CD4-positive, CD25-positive, alpha-beta regulatory T cell (primary cell): ENCODE measurements around the gene APOBEC3A. TPM values are rescaled to one million over a fixed set of nuclear protein-coding genes. Genes with fewer than 3 reads are reported as not detected.
A peak's percentile ranks its signal among the peaks of the same experiment; 100 is the strongest.
"Not testable (repeated sequence)": the region's sequence is repeated elsewhere in the genome, so short reads cannot be mapped to it uniquely, and the experiment has no call there.

ENCODE experiments used
- ATAC-seq, 2 donors: fragments of 150-1000 bp; cut with Tn5 transposase; one replicate each; pipeline ENCODE4 v1.10.0; 2021; ENCODE audit warnings: low read depth in 2 of 2, moderate number of reproducible peaks in 2 of 2, moderate library complexity in 1 of 2
- DNase-seq, 3 donors: peaks; one replicate each; pipeline versions ENCODE4 v3.0.0 to v3.0.0-alpha.2; 2012 to 2022; ENCODE audit warnings: mixed read lengths in 1 of 3
- H3K27ac ChIP-seq: one replicate; pipeline ENCODE4 v1.7.0; 2013; ENCODE audit warnings: mild to moderate bottlenecking, low read length; ENCODE audit not compliant: insufficient read depth, poor library complexity, severe bottlenecking
- H3K27me3 ChIP-seq: one replicate; pipeline ENCODE4 v1.7.0; 2013; ENCODE audit warnings: low read length; ENCODE audit not compliant: control insufficient read depth, insufficient read depth
- H3K36me3 ChIP-seq: one replicate; pipeline ENCODE4 v1.7.0; 2013; ENCODE audit warnings: mild to moderate bottlenecking, low read length, moderate library complexity; ENCODE audit not compliant: control insufficient read depth, insufficient read depth
- H3K4me1 ChIP-seq: 2 replicates; pipeline ENCODE4 v1.7.0; 2013; ENCODE audit warnings: mild to moderate bottlenecking, low read length; ENCODE audit not compliant: insufficient read depth, control insufficient read depth, poor library complexity, severe bottlenecking
- H3K4me3 ChIP-seq: one replicate; pipeline ENCODE4 v1.7.0; 2013; ENCODE audit warnings: low read depth, mild to moderate bottlenecking, low read length, moderate library complexity
- H3K9me3 ChIP-seq, 2 experiments: 1 replicate in 1 of 2; 2 replicates in 1 of 2; pipeline ENCODE4 v1.7.0; 2013; ENCODE audit warnings: low read length in 2 of 2, mild to moderate bottlenecking in 1 of 2, moderate library complexity in 1 of 2; ENCODE audit not compliant: control insufficient read depth in 2 of 2
- H3K27ac Mint-ChIP-seq, 3 donors: one replicate each; pipeline ENCODE4 v1.8.0; 2020 to 2022; ENCODE audit warnings: mild to moderate bottlenecking in 3 of 3, mixed read lengths in 3 of 3, moderate library complexity in 2 of 3
- H3K27me3 Mint-ChIP-seq: one replicate; pipeline ENCODE4 v1.8.0; 2022; ENCODE audit warnings: mild to moderate bottlenecking, mixed read lengths
- H3K36me3 Mint-ChIP-seq: one replicate; pipeline ENCODE4 v1.8.0; 2020; ENCODE audit warnings: mixed read lengths
- H3K4me1 Mint-ChIP-seq, 4 donors: one replicate each; pipeline ENCODE4 v1.8.0; 2020 to 2022; ENCODE audit warnings: mixed read lengths in 4 of 4, mild to moderate bottlenecking in 1 of 4
- H3K4me3 Mint-ChIP-seq, 4 donors: one replicate each; pipeline ENCODE4 v1.8.0; 2020 to 2022; ENCODE audit warnings: mild to moderate bottlenecking in 4 of 4, mixed read lengths in 4 of 4, moderate library complexity in 3 of 4
- H3K9me3 Mint-ChIP-seq, 7 donors: one replicate each; pipeline ENCODE4 v1.8.0; 2020 to 2022; ENCODE audit warnings: mixed read lengths in 7 of 7, mild to moderate bottlenecking in 3 of 7, moderate library complexity in 2 of 7
- polyA plus RNA-seq, 4 donors: library from polyadenylated mRNA; unstranded; fragments of 300-500 nt; fragmentation: Illumina TruSeq; gene quantifications; one replicate each; pipeline ENCODE4 v1.2.3, GENCODE V29; 2021
- total RNA-seq: library from RNA; stranded (reverse); gene quantifications from one replicate; pipeline ENCODE4 v1.2.3, GENCODE V29; 2022

The APOBEC3A gene
- total and polyA plus RNA-seq, 5 donors from 2014 or later, result 0.29 TPM; not detected in 4

DNA sequence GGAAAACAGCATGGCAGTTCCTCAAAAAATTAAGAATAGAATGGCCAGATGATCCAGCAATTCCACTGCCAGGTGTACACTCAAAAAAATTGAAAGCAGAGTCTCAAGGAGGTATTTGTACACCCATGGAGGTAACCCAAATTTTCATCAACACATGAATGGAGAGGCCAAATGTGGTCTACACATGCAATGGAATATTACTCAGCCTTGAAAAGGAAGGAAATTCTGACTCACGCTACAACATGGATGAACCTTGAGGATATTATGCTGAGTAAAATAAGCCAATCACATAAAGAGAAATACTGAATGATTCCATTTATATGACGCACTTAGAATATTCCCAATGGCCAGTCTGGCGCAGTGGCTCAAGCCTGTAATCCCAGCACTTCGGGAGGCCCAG, 19.9 kb downstream of the APOBEC3A start:
- not testable (repeated sequence) for H3K4me3 ChIP-seq, H3K27me3 ChIP-seq, H3K4me1 ChIP-seq, DNase-seq, H3K9me3 ChIP-seq, H3K36me3 ChIP-seq, H3K9me3 Mint-ChIP-seq, ATAC-seq, H3K27ac ChIP-seq, H3K27ac Mint-ChIP-seq, H3K36me3 Mint-ChIP-seq, H3K4me3 Mint-ChIP-seq
- Mint-ChIP-seq H3K4me1 (peaks cover 0 to 18% (median 11%) of the 10 kb centered on the region in 4 donors), H3K27me3 (peaks cover 30% of the 10 kb centered on the region)

DNA sequence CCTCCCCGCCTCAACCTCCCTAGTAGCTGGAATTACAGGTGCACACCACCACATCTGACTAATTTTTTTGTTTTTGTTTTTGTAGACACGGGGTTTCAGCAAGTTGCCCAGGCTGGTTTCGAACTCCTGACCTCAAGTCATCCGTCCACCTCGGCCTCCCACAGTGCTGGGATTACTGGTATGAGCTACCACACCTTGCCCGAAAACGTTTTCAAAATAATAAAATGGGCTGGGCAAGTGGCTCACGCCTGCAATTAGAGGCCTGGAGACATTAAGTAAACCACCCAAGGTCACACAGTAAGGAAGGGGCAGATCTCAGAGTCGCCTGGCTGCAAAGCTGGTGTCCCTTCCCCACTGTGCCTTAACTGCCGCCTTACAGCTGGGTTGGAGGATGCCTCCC, 23.2 kb downstream of the APOBEC3A start:
- H3K27ac Mint-ChIP-seq, H3K4me3 Mint-ChIP-seq: not testable (repeated sequence)

DNA sequence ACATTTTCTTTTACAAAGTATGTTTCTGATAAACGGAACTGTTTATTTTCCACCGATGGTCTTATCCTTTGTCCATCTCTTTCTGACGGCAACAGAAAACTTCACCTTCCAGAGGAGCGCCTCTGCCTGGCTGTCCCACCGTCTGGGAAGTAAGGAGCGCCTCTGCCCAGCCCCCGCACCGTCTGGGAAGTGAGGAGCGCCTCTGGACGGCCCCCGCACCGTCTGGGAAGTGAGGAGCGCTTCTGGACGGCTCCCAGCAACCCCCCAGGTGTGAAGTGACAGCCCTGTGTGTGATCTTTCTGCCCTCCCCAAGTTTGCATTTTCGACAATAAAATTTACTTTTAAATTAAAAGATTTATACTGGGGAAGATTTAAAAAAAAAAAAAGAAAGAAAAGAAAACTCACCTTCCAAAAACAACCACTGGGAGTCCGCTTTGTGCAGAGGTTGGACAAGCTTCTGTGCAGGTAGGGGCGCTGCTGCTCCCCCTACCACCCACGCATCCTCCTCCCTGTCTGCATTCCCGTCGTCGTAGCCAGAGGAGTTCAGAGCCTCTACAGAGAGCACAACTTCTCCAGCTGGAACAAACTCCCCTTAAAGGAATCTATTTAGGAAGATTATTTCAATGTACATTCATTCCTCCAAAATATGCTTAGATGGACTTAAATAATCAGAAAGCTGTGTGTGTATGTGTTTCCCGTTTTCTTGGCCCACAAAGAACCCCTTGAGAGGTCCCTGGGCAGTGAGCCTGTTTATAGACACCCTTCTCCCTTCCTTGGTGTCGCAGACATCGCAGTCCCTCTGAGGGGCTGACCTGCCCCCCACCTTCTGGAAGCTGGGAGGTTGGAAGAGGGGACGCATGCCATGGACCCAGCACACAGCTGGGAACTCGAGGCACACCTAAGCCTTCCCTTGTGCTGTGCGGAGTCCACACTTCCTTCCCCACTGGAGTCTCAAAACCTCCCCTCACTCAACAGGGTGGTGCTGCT, 23.9 kb downstream of the APOBEC3A start:
- Histone ChIP-seq H3K36me3 (no peaks in the 10 kb centered on the region), H3K27ac (no peak overlapping the region), H3K4me1 (peaks cover 19% of the 10 kb centered on the region), H3K9me3 (no peaks in the 10 kb centered on the region), H3K27me3 (no peaks in the 10 kb centered on the region), H3K4me3 (peak overlapping the region; percentile 26)
- no peak for ATAC-seq
- Mint-ChIP-seq H3K4me1 (peaks cover 4 to 44% (median 21%) of the 10 kb centered on the region in 4 donors), H3K27ac (peak overlapping the region in 2 of 3 donors; percentile 60 to 84), H3K9me3 (peaks cover 0 to 9% (median 1%) of the 10 kb centered on the region in 7 donors), H3K4me3 (peak overlapping the region in 3 of 4 donors; percentile 59 to 97 (median 92)), H3K27me3 (peaks cover 19% of the 10 kb centered on the region), H3K36me3 (peaks cover 4% of the 10 kb centered on the region)
- peak in 1 of 3 donors; percentile 28 for DNase-seq

More for the DNA sequence above, 23.2 kb downstream of the APOBEC3A start:
- peaks cover 4 to 37% (median 21%) of the 10 kb centered on the region in 4 donors for H3K4me1 Mint-ChIP-seq
- peaks cover 19% of the 10 kb centered on the region for H3K4me1 ChIP-seq
- DNase-seq, H3K9me3 ChIP-seq, H3K27me3 ChIP-seq, H3K9me3 Mint-ChIP-seq, H3K36me3 ChIP-seq, H3K36me3 Mint-ChIP-seq, ATAC-seq, H3K27ac ChIP-seq, H3K4me3 ChIP-seq: not testable (repeated sequence)
- H3K27me3 Mint-ChIP-seq, result peaks cover 19% of the 10 kb centered on the region

DNA sequence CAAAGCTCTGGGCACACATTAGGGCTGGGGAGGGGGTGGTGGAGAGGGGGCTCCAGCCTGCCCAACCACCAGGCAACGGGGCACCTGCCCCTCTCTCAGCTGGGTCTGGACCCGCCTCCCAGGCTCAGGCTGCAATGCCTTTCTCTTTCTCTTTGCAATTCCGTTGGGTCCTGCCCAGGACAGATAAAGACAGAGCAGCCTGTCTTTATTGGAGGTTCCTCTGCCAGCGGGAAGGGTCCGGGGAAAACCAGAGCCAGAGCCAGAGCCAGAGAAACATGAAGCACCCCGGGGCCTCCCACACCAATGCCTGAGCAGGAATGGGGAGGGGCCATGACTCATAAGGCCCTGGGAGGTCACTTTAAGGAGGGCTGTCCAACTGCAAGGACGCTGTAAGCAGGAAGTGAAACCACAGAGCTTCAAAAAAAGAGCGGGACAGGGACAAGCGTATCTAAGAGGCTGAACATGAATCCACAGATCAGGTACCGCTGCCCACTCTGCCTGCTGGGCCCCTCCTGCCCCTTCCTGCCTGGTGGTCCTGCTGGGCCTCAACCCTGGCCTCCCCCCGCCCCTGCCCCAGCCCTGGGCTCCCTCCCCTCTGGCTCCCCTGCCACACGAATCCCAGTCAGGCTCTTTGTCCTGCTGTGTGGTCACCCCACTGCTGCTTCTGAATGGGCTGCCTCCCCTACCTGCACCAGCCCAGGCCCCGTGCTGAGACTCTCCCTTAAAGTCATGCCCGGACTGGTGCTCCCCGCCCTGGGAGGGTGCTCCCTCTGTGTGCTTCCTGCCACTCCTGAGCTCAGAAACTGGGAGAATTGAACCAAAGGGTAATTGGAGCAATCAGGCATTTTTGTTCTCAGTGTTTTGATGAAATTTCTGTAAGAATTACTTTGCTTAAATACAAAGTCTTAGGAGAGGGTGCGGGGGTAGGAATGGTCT, 24.9 kb downstream of the APOBEC3A start, which contains the start of gene APOBEC3B:
TSS of gene APOBEC3B (plus strand) at position 356 of the 936 bp plus-strand sequence. CDS start at position 463, 107 bp downstream.
- peaks cover 4% of the 10 kb centered on the region for H3K36me3 Mint-ChIP-seq
- H3K27ac ChIP-seq, result no peak within 1 kb of the TSS
- H3K4me1 Mint-ChIP-seq, result peaks cover 4 to 45% (median 21%) of the 10 kb centered on the region in 4 donors
- H3K27me3 ChIP-seq, result no peaks in the 10 kb centered on the region
- H3K9me3 Mint-ChIP-seq, result peaks cover 0 to 9% (median 1%) of the 10 kb centered on the region in 7 donors
- peak within 1 kb of the TSS in 2 of 3 donors; percentile 84 to 91 for H3K27ac Mint-ChIP-seq
- peaks cover 19% of the 10 kb centered on the region for H3K4me1 ChIP-seq
- no peaks in the 10 kb centered on the region for H3K36me3 ChIP-seq
- DNase-seq (peak; percentile 23 to 88 (median 43)), ATAC-seq (peak; percentile 40 to 46)
- H3K4me3 Mint-ChIP-seq, result peak within 1 kb of the TSS; percentile 59 to 97 (median 88)
- peak within 1 kb of the TSS; percentile 26 for H3K4me3 ChIP-seq
- peaks cover 18% of the 10 kb centered on the region for H3K27me3 Mint-ChIP-seq
- H3K9me3 ChIP-seq, result no peaks in the 10 kb centered on the region

DNA sequence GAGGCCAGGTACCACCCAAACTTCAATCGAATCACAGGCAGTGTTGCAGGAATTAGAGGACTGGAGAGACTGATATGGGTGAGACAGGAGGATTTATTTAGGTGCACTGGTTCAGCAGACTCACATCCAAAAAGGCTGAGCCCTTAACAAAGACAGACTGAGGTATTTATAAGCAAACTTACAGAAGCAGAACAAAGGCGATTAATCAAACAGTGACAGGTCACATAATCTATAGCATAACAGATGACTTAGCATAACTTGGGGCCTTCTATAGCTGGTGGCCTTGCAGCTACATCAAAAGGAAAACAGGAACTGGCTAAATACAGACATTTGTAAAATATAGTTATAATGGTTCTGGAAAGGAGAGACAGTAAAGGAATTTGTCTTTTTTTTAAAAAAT, 26.8 kb downstream of the APOBEC3A start:
- Histone ChIP-seq H3K4me3 (no peak overlapping the region), H3K36me3 (no peaks in the 10 kb centered on the region), H3K27ac (peak overlapping the region; percentile 74), H3K4me1 (peaks cover 23% of the 10 kb centered on the region), H3K27me3 (no peaks in the 10 kb centered on the region), H3K9me3 (no peaks in the 10 kb centered on the region)
- Mint-ChIP-seq H3K4me1 (peaks cover 4 to 54% (median 26%) of the 10 kb centered on the region in 4 donors), H3K27me3 (peaks cover 7% of the 10 kb centered on the region), H3K27ac (peak overlapping the region in 1 of 3 donors; percentile 59), H3K4me3 (peak overlapping the region in 1 of 4 donors; percentile 43), H3K9me3 (peaks cover 0 to 8% (median 2%) of the 10 kb centered on the region in 7 donors), H3K36me3 (peaks cover 4% of the 10 kb centered on the region)
- DNase-seq (peak in 1 of 3 donors; percentile 28), ATAC-seq (no peak)

DNA sequence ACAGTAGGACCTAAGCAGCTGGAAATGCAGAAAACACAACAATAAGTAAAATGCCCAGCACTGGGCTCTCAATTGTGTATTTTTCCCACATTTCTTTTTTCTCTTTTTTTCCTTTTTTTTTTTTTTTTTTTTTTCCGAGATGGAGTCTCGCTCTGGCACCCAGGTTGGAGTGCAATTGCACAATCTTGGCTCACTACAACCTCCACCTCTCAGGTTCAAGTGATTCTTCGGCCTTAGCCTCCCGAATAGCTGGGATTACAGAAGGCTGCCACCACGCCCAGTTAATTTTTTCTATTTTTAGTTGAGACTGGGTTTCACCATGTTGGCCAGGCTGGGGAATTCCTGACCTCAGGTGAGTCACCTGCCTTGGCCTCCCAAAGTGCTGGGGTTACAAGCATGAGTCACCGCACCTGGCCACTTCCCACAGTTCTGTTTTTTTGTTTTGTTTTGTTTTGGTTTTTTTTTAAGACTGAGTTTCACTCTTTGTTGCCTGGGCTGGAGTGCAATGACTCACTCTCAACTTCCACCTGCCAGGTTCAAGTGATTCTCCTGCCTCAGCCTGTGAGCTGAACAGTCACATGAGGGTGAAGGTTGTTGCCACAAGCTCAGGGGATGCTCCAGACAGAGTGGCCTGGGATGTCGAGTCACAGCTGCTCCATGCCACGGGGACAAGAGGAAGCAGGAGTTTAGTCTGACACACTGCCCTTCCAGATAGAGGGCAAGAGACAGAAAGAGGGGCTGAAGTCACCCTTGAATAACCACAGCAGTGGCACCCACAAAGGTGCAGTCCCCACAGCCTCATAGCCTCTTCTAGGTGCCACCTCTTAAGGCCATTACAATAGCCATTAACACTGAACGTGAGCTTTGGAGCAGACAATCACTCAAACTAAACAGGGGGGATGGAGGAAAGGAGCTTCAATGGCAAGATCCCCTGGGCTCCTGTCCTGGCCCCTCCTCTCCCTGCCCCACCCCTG, 27.7 kb downstream of the APOBEC3A start:
- H3K9me3 Mint-ChIP-seq, H3K36me3 Mint-ChIP-seq, H3K27me3 Mint-ChIP-seq, H3K36me3 ChIP-seq, H3K9me3 ChIP-seq, H3K4me3 ChIP-seq, H3K27me3 ChIP-seq: not testable (repeated sequence)
- DNase-seq, result peak; percentile 53 to 90 (median 54)
- H3K4me1 ChIP-seq, result peaks cover 26% of the 10 kb centered on the region
- peak overlapping the region; percentile 74 for H3K27ac ChIP-seq
- Mint-ChIP-seq H3K27ac (peak overlapping the region in 2 of 3 donors; percentile 92 to 93), H3K4me1 (peaks cover 4 to 60% (median 32%) of the 10 kb centered on the region in 4 donors), H3K4me3 (peak overlapping the region in 3 of 4 donors; percentile 58 to 78 (median 58))
- peak; percentile 80 to 83 for ATAC-seq
